Measurements from ENCODE around the gene HUNK.

Gene HUNK

DNA sequence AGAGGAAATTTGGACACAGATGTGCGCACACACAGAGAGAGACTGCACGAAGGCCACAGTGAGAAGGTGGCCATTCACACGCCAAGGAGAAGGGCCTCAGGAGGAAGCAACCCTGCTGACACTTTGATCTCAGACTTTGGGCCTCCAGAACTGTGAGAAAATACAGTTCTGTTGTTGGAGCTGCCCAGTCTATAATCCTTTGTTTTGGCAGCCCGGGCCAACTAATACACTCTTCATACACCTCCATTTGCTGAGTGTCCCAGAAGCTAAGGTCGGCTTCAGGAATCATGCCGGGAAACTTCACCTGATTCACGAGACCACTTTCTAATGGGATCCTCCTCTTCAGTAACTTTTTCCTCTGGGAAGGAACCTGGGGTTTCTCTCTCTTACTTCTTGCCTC is 23.2 kb downstream of the HUNK start:
- no peak overlapping the region for H3K27ac Mint-ChIP-seq
- DNase-seq, result no peak
- peaks cover 9% of the 10 kb centered on the region for H3K4me1 Mint-ChIP-seq
- no peak overlapping the region for H3K4me3 Mint-ChIP-seq
- no peak for ATAC-seq
- no peaks in the 10 kb centered on the region for H3K36me3 Mint-ChIP-seq (ENCODE audit: low read depth)
- peaks cover 6% of the 10 kb centered on the region for H3K27me3 Mint-ChIP-seq
- H3K9me3 Mint-ChIP-seq, result no peaks in the 10 kb centered on the region

DNA sequence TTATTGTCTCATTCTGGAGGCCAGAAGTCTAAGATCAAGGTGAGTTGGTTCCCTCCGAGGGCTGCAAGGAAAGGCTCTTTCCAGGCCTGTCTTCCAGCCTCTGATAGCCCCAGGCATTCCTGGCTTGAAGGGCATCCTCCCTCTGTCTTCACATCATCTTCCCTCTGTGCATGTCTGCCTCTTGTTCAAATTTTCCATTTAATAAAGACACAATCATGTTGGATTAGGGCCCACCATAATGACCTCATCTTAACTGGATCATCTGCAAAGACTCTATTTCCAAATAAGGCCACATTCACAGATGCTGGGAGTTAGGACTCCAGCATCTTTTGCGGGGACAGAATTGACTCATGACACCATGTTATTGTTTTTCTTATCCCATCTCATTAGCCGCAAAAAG is 24.5 kb downstream of the HUNK start:
- H3K36me3 Mint-ChIP-seq (ENCODE audit: low read depth), result no peaks in the 10 kb centered on the region
- no peak overlapping the region for H3K27ac Mint-ChIP-seq
- H3K27me3 Mint-ChIP-seq, result peaks cover 6% of the 10 kb centered on the region
- DNase-seq, result no peak
- H3K4me3 Mint-ChIP-seq, result no peak overlapping the region
- peaks cover 9% of the 10 kb centered on the region for H3K4me1 Mint-ChIP-seq
- ATAC-seq, result no peak
- H3K9me3 Mint-ChIP-seq, result no peaks in the 10 kb centered on the region

- Mint-ChIP-seq H3K4me3 (no peak overlapping the region), H3K27me3 (no peaks in the 10 kb centered on the region), H3K27ac (no peak overlapping the region), H3K9me3 (no peaks in the 10 kb centered on the region), H3K4me1 (peaks cover 9% of the 10 kb centered on the region), H3K36me3 (ENCODE audit: low read depth) (no peaks in the 10 kb centered on the region)
- no peak for ATAC-seq
- no peak for DNase-seq
These were observed 26.3 kb downstream of the HUNK start for GRCh38 chr21:31898933-31899630.

GRCh38 chr21:31900121-31900895 is 27.5 kb downstream of the HUNK start:
- H3K4me3 Mint-ChIP-seq, result no peak overlapping the region
- DNase-seq (no peak), ATAC-seq (no peak)
- no peak overlapping the region for H3K27ac Mint-ChIP-seq
- H3K4me1 Mint-ChIP-seq, result peaks cover 7% of the 10 kb centered on the region
- no peaks in the 10 kb centered on the region for H3K27me3 Mint-ChIP-seq
- no peaks in the 10 kb centered on the region for H3K9me3 Mint-ChIP-seq
- no peaks in the 10 kb centered on the region for H3K36me3 Mint-ChIP-seq (ENCODE audit: low read depth)

DNA sequence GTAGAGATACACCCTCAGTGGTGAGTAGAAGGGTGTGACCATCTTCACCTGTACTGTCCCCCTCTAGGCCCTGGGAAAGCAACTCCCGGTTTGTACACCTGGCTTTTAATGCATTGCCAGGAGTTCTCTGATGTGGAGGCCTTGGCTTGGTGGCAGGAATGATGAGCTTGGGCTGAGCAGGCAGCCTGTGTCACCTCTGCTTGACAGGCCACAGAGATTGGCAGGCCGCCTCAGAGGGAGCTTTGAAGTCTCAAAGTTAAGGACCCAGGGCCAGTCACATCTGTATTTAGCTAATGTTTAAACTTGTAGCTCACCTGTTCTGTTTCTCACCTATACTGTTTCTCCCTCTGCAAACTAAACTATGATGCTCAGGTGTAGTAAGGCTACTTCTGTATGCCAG is 28.5 kb downstream of the HUNK start:
- no peak for DNase-seq
- Mint-ChIP-seq H3K27me3 (peaks cover 2% of the 10 kb centered on the region), H3K4me1 (peaks cover 6% of the 10 kb centered on the region), H3K9me3 (no peaks in the 10 kb centered on the region), H3K27ac (no peak overlapping the region), H3K4me3 (no peak overlapping the region), H3K36me3 (ENCODE audit: low read depth) (no peaks in the 10 kb centered on the region)
- ATAC-seq, result no peak

GRCh38 chr21:31902438-31902837 is 29.6 kb downstream of the HUNK start:
- no peak overlapping the region for H3K27ac Mint-ChIP-seq
- no peaks in the 10 kb centered on the region for H3K36me3 Mint-ChIP-seq (ENCODE audit: low read depth)
- H3K4me1 Mint-ChIP-seq, result peaks cover 6% of the 10 kb centered on the region
- peaks cover 4% of the 10 kb centered on the region for H3K27me3 Mint-ChIP-seq
- H3K4me3 Mint-ChIP-seq, result no peak overlapping the region
- ATAC-seq (no peak), DNase-seq (no peak)
- no peaks in the 10 kb centered on the region for H3K9me3 Mint-ChIP-seq

DNA sequence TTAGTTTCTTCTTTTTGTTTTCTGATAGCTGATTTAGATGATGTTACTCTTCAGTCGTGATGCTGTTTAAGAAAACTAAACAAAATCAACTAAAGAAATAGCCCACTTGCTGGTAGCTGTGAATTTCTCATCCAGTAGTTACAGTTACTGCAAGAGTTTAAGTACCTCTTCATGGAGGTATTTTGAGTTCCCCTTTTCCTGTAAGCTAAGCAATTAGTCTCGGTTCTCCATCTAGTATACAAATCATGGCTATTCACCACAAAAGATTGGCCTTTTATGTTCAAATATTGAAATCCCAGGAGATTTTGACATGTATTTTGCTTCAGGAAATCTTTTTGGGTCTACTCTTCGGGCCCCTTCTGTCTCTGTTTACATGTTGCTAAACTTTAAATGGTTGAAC is 31.1 kb downstream of the HUNK start:
- ATAC-seq (no peak), DNase-seq (no peak)
- no peak overlapping the region for H3K4me3 Mint-ChIP-seq
- H3K9me3 Mint-ChIP-seq, result no peaks in the 10 kb centered on the region
- peaks cover 4% of the 10 kb centered on the region for H3K4me1 Mint-ChIP-seq
- peaks cover 13% of the 10 kb centered on the region for H3K27me3 Mint-ChIP-seq
- H3K27ac Mint-ChIP-seq, result no peak overlapping the region
- no peaks in the 10 kb centered on the region for H3K36me3 Mint-ChIP-seq (ENCODE audit: low read depth)

DNA sequence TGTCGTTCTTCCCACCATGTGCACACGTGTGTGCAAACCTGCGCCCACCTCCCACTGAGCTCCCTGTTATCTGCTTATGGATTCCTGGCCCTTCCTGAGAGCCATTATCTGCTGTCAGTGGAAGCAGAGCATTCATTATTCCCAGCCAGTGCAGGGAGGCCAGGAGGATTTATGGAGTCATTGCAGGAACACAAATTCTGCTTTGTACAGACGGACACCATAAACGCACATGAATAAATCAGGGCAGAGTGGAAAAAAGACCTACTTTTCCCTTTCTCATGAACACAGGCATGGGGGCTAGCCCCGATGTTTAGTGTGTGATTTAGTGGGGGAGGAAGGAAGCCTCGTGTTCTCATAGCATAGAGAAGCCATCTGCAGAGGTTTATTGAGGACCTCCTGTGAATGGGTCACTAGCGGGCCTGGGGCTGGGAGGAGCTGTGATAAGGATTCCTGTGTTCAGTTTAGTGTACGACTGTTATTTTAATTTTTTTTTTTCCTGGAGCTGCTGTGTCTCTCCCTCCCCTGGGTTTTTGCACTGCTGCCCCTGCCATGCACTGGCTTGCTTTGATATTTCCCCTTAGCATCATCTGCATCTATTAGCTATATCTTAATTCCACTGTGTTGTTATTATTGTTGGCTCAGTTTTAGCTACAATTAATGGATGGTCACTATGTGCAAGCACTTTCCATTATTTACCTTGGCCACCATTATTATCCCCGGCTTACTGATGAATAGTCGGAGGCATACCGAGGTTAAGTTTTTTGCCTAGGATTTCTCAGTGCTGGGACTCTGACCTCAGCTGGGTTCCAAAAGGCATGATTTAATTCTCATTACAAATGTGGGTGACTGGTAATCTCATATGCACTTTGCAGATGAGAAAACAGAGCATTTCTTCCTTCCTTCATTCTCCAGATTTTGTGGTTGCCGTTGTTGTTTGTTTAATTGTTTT is 33.0 kb downstream of the HUNK start:
- no peak overlapping the region for H3K4me3 Mint-ChIP-seq
- H3K27me3 Mint-ChIP-seq, result peaks cover 15% of the 10 kb centered on the region
- H3K27ac Mint-ChIP-seq, result no peak overlapping the region
- ATAC-seq (no peak), DNase-seq (no peak)
- H3K9me3 Mint-ChIP-seq, result no peaks in the 10 kb centered on the region
- no peaks in the 10 kb centered on the region for H3K36me3 Mint-ChIP-seq (ENCODE audit: low read depth)
- H3K4me1 Mint-ChIP-seq, result no peaks in the 10 kb centered on the region

- Mint-ChIP-seq H3K27me3 (peaks cover 16% of the 10 kb centered on the region), H3K4me3 (no peak overlapping the region), H3K9me3 (no peaks in the 10 kb centered on the region), H3K27ac (no peak overlapping the region), H3K4me1 (no peaks in the 10 kb centered on the region), H3K36me3 (ENCODE audit: low read depth) (no peaks in the 10 kb centered on the region)
- ATAC-seq (no peak), DNase-seq (no peak)
These were observed 35.5 kb downstream of the HUNK start for GRCh38 chr21:31908106-31909031.

- Mint-ChIP-seq H3K36me3 (ENCODE audit: low read depth) (no peaks in the 10 kb centered on the region), H3K4me1 (no peaks in the 10 kb centered on the region), H3K27me3 (peaks cover 16% of the 10 kb centered on the region), H3K27ac (no peak overlapping the region), H3K4me3 (no peak overlapping the region), H3K9me3 (no peaks in the 10 kb centered on the region)
- no peak for ATAC-seq
- DNase-seq, result no peak
These were observed 36.6 kb downstream of the HUNK start for GRCh38 chr21:31909153-31910073.

DNA sequence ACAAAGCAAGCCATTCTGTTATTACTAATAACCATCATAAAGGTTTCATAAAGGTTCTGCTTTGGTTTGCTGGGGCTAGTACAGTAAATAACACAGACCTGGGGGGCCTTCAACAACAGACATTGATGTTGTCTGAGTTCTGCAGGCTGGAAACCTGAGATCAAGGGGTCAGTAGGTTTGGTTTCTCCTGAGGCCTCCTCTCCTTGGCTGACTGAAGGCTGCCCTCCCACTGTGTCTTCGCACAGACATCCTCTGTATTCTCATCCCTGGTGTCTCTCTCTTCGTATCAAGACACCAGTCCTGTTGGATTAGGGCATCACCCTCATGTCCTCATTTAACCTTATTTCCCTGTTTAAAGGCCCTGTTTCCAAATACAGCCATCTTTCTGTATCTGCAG is 37.3 kb downstream of the HUNK start:
- DNase-seq (no peak), ATAC-seq (no peak)
- peaks cover 16% of the 10 kb centered on the region for H3K27me3 Mint-ChIP-seq
- no peaks in the 10 kb centered on the region for H3K4me1 Mint-ChIP-seq
- no peak overlapping the region for H3K27ac Mint-ChIP-seq
- no peaks in the 10 kb centered on the region for H3K36me3 Mint-ChIP-seq (ENCODE audit: low read depth)
- H3K9me3 Mint-ChIP-seq, result no peaks in the 10 kb centered on the region
- H3K4me3 Mint-ChIP-seq, result no peak overlapping the region

GRCh38 chr21:31911138-31911907 is 38.5 kb downstream of the HUNK start:
- Mint-ChIP-seq H3K4me1 (no peaks in the 10 kb centered on the region), H3K4me3 (no peak overlapping the region), H3K27me3 (peaks cover 15% of the 10 kb centered on the region), H3K27ac (no peak overlapping the region), H3K36me3 (ENCODE audit: low read depth) (no peaks in the 10 kb centered on the region), H3K9me3 (no peaks in the 10 kb centered on the region)
- DNase-seq, result no peak
- ATAC-seq, result no peak
